ENCODE data around the gene MACO1.

MACO1 gene

GRCh38 chr1:25527226-25527846 lies 96.6 kb downstream of the MACO1 start:
- Histone ChIP-seq H3K4me1 (ENCODE audit: control insufficient read depth, low read length) (no peaks in the 10 kb centered on the region), H3K27me3 (ENCODE audit: control insufficient read depth, low read length) (0 out of 2 replicates have a peak, but pooled peaks cover 4% of the 10 kb centered on the region), H3K9me2 (replicated peaks; ENCODE audit: control insufficient read depth, low read length) (no peaks in the 10 kb centered on the region), H3K36me3 (ENCODE audit: control insufficient read depth, low read length) (no peaks in the 10 kb centered on the region), H3K9me3 (ENCODE audit: control insufficient read depth, insufficient read depth, low read length) (no peaks in the 10 kb centered on the region), H3F3A (ENCODE audit: control insufficient read depth, insufficient read depth) (no peaks in the 10 kb centered on the region), H3K79me2 (ENCODE audit: control insufficient read depth, low read length) (no peaks in the 10 kb centered on the region), H4K20me1 (ENCODE audit: control insufficient read depth, insufficient read depth, low read depth, low read length) (no peaks in the 10 kb centered on the region), H3K4me3 (ENCODE audit: low read length) (no peak overlapping the region), H3K4me2 (ENCODE audit: low read length) (no peak overlapping the region), H3K27ac (ENCODE audit: low read depth, low read length) (no peak overlapping the region)
- TF ChIP-seq CTCF (IDR thresholded peaks at IDR 0.05; ENCODE audit: low read depth, low read length, poor library complexity, severe bottlenecking), result no peak
- no peak for TF ChIP-seq EZH2phosphoT487 (IDR thresholded peaks at IDR 0.05; ENCODE audit: borderline replicate concordance, low read length)

- Histone ChIP-seq H3K4me3 (ENCODE audit: low read length) (no peak overlapping the region), H4K20me1 (ENCODE audit: control insufficient read depth, insufficient read depth, low read depth, low read length) (no peaks in the 10 kb centered on the region), H3K79me2 (ENCODE audit: control insufficient read depth, low read length) (no peaks in the 10 kb centered on the region), H3K4me2 (ENCODE audit: low read length) (no peak overlapping the region), H3K36me3 (ENCODE audit: control insufficient read depth, low read length) (no peaks in the 10 kb centered on the region), H3F3A (ENCODE audit: control insufficient read depth, insufficient read depth) (no peaks in the 10 kb centered on the region), H3K9me3 (ENCODE audit: control insufficient read depth, insufficient read depth, low read length) (no peaks in the 10 kb centered on the region), H3K9me2 (replicated peaks; ENCODE audit: control insufficient read depth, low read length) (no peaks in the 10 kb centered on the region), H3K27me3 (ENCODE audit: control insufficient read depth, low read length) (0 out of 2 replicates have a peak, but pooled peaks cover 4% of the 10 kb centered on the region), H3K4me1 (ENCODE audit: control insufficient read depth, low read length) (no peaks in the 10 kb centered on the region), H3K27ac (ENCODE audit: low read depth, low read length) (no peak overlapping the region)
- TF ChIP-seq EZH2phosphoT487 (IDR thresholded peaks at IDR 0.05; ENCODE audit: borderline replicate concordance, low read length) (no peak), CTCF (IDR thresholded peaks at IDR 0.05; ENCODE audit: low read depth, low read length, poor library complexity, severe bottlenecking) (no peak)
Measured at GRCh38 chr1:25527946-25528595, 97.4 kb downstream of the MACO1 start.

GRCh38 chr1:25528881-25529517 lies 98.3 kb downstream of the MACO1 start:
- Histone ChIP-seq H3K79me2 (ENCODE audit: control insufficient read depth, low read length) (no peaks in the 10 kb centered on the region), H3K4me2 (ENCODE audit: low read length) (no peak overlapping the region), H3K4me3 (ENCODE audit: low read length) (no peak overlapping the region), H4K20me1 (ENCODE audit: control insufficient read depth, insufficient read depth, low read depth, low read length) (no peaks in the 10 kb centered on the region), H3K36me3 (ENCODE audit: control insufficient read depth, low read length) (no peaks in the 10 kb centered on the region), H3K27ac (ENCODE audit: low read depth, low read length) (no peak overlapping the region), H3K9me3 (ENCODE audit: control insufficient read depth, insufficient read depth, low read length) (no peaks in the 10 kb centered on the region), H3K4me1 (ENCODE audit: control insufficient read depth, low read length) (no peaks in the 10 kb centered on the region), H3K9me2 (replicated peaks; ENCODE audit: control insufficient read depth, low read length) (no peaks in the 10 kb centered on the region), H3F3A (ENCODE audit: control insufficient read depth, insufficient read depth) (no peaks in the 10 kb centered on the region), H3K27me3 (ENCODE audit: control insufficient read depth, low read length) (0 out of 2 replicates have a peak, but pooled peaks cover 4% of the 10 kb centered on the region)
- TF ChIP-seq CTCF (IDR thresholded peaks at IDR 0.05; ENCODE audit: low read depth, low read length, poor library complexity, severe bottlenecking) (no peak), EZH2phosphoT487 (IDR thresholded peaks at IDR 0.05; ENCODE audit: borderline replicate concordance, low read length) (no peak)

Measured in DOHH2 (cell line).